ENCODE data around the gene BROX.

The BROX gene

DNA sequence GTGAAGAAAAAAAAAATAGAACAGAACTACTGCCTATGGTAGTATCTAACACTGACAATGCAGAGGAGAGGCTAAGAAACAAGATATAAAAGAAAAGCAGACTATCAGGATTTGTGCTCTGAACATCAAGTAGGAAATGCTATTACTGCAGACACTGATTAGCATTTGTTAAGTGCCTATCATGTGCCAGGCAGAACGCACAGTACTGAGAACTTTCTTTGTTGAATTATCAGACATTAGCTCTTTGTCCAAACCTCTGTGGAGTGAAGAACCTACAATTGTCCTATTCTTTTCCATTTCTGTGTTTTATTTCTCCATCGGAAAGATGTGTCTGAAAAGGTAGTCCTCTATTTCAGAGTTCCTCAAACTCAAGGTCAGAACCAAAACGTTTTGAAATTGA, 72.0 kb downstream of the BROX start:
- TF ChIP-seq GATA3 (IDR thresholded peaks at IDR 0.05; ENCODE audit: low read depth, low read length) (no peak), GATA2 (IDR thresholded peaks at IDR 0.05; ENCODE audit: low read depth, low read length) (no peak)

Data from SH-SY5Y (cell line).